Skeletal muscle satellite cell (primary cell): ENCODE results near the gene CAMK2N1.

ENCODE experiments used
- H3K27me3 ChIP-seq: 2 replicates; pipeline ENCODE4 v1.7.0; 2013; ENCODE audit warnings: low read length; ENCODE audit not compliant: control insufficient read depth, insufficient read depth
- H3K36me3 ChIP-seq: 2 replicates; pipeline ENCODE4 v1.7.0; 2013; ENCODE audit warnings: mild to moderate bottlenecking, control low read depth, low read length; ENCODE audit not compliant: insufficient read depth
- H3K4me1 ChIP-seq: 2 replicates; pipeline ENCODE4 v1.7.0; 2013; ENCODE audit warnings: low read length; ENCODE audit not compliant: control insufficient read depth, insufficient read depth
- H3K4me2 ChIP-seq: 2 replicates; pipeline ENCODE4 v1.7.0; 2013; ENCODE audit warnings: mild to moderate bottlenecking, low read length
- H3K4me3 ChIP-seq: 2 replicates; pipeline ENCODE4 v1.7.0; 2013; ENCODE audit warnings: low read length
- H3K9ac ChIP-seq: 2 replicates; pipeline ENCODE4 v1.7.0; 2013; ENCODE audit warnings: mild to moderate bottlenecking, low read depth, low read length, moderate library complexity
- H3K9me3 ChIP-seq: replicated peaks from 2 replicates; pipeline ENCODE4 v1.7.0; 2013; ENCODE audit warnings: mild to moderate bottlenecking, control low read depth, low read length

CAMK2N1 gene

GRCh38 chr1:20483833-20484518 lies 2.0 kb downstream of the CAMK2N1 start:
- peak overlapping the region; percentile 91 for H3K9ac ChIP-seq
- H3K27me3 ChIP-seq = no peaks in the 10 kb centered on the region
- H3K36me3 ChIP-seq = peaks cover 19% of the 10 kb centered on the region
- no peaks in the 10 kb centered on the region for H3K9me3 ChIP-seq
- peak overlapping the region; percentile 99 for H3K4me2 ChIP-seq
- H3K4me3 ChIP-seq = peak overlapping the region; percentile 100
- peaks cover 33% of the 10 kb centered on the region for H3K4me1 ChIP-seq

GRCh38 chr1:20483098-20483832 lies 2.7 kb downstream of the CAMK2N1 start:
- Histone ChIP-seq H3K4me2 (peak overlapping the region; percentile 99), H3K9ac (peak overlapping the region; percentile 91), H3K27me3 (no peaks in the 10 kb centered on the region), H3K4me1 (peaks cover 40% of the 10 kb centered on the region), H3K4me3 (peak overlapping the region; percentile 100), H3K9me3 (no peaks in the 10 kb centered on the region), H3K36me3 (peaks cover 19% of the 10 kb centered on the region)

GRCh38 chr1:20481643-20482498 lies 4.1 kb downstream of the CAMK2N1 start:
- Histone ChIP-seq H3K36me3 (peaks cover 19% of the 10 kb centered on the region), H3K9ac (no peak overlapping the region), H3K27me3 (no peaks in the 10 kb centered on the region), H3K4me1 (peaks cover 50% of the 10 kb centered on the region), H3K9me3 (no peaks in the 10 kb centered on the region), H3K4me3 (peak overlapping the region; percentile 100), H3K4me2 (peak overlapping the region; percentile 99)

- Histone ChIP-seq H3K4me1 (peaks cover 55% of the 10 kb centered on the region), H3K4me3 (no peak overlapping the region), H3K27me3 (no peaks in the 10 kb centered on the region)
Observed at GRCh38 chr1:20480951-20481617, 4.9 kb downstream of the CAMK2N1 start.

GRCh38 chr1:20480243-20480944 lies 5.6 kb downstream of the CAMK2N1 start:
- H3K4me3 ChIP-seq = no peak overlapping the region
- H3K4me1 ChIP-seq = peaks cover 55% of the 10 kb centered on the region
- H3K36me3 ChIP-seq = peaks cover 19% of the 10 kb centered on the region
- no peaks in the 10 kb centered on the region for H3K9me3 ChIP-seq
- no peaks in the 10 kb centered on the region for H3K27me3 ChIP-seq
- H3K9ac ChIP-seq = no peak overlapping the region
- no peak overlapping the region for H3K4me2 ChIP-seq

More at GRCh38 chr1:20480951-20481617, 4.9 kb downstream of the CAMK2N1 start:
- Histone ChIP-seq H3K36me3 (peaks cover 19% of the 10 kb centered on the region), H3K9ac (no peak overlapping the region), H3K4me2 (no peak overlapping the region), H3K9me3 (no peaks in the 10 kb centered on the region)

- peaks cover 57% of the 10 kb centered on the region for H3K4me1 ChIP-seq
- H3K36me3 ChIP-seq = peaks cover 19% of the 10 kb centered on the region
- no peak overlapping the region for H3K4me2 ChIP-seq
- H3K4me3 ChIP-seq = no peak overlapping the region
- H3K9me3 ChIP-seq = no peaks in the 10 kb centered on the region
- no peak overlapping the region for H3K9ac ChIP-seq
- no peaks in the 10 kb centered on the region for H3K27me3 ChIP-seq
Observed at GRCh38 chr1:20479840-20480239, 6.2 kb downstream of the CAMK2N1 start.

GRCh38 chr1:20478057-20478635 lies 7.9 kb downstream of the CAMK2N1 start:
- Histone ChIP-seq H3K36me3 (peaks cover 5% of the 10 kb centered on the region), H3K4me3 (no peak overlapping the region), H3K9me3 (no peaks in the 10 kb centered on the region), H3K4me2 (no peak overlapping the region), H3K27me3 (no peaks in the 10 kb centered on the region), H3K4me1 (peaks cover 63% of the 10 kb centered on the region), H3K9ac (no peak overlapping the region)

- Histone ChIP-seq H3K4me3 (no peak overlapping the region), H3K4me1 (peaks cover 59% of the 10 kb centered on the region), H3K9ac (no peak overlapping the region), H3K4me2 (no peak overlapping the region), H3K9me3 (no peaks in the 10 kb centered on the region), H3K36me3 (no peaks in the 10 kb centered on the region), H3K27me3 (no peaks in the 10 kb centered on the region)
Observed at GRCh38 chr1:20477348-20478056, 8.5 kb downstream of the CAMK2N1 start.

GRCh38 chr1:20476265-20477038 lies 9.6 kb downstream of the CAMK2N1 start:
- no peaks in the 10 kb centered on the region for H3K9me3 ChIP-seq
- H3K4me1 ChIP-seq = peaks cover 48% of the 10 kb centered on the region
- no peak overlapping the region for H3K9ac ChIP-seq
- no peak overlapping the region for H3K4me3 ChIP-seq
- H3K36me3 ChIP-seq = no peaks in the 10 kb centered on the region
- no peaks in the 10 kb centered on the region for H3K27me3 ChIP-seq
- peak overlapping the region; percentile 46 for H3K4me2 ChIP-seq
